Suppressor macrophage (primary cell): ENCODE measurements around the gene FAM98A.
A peak's percentile ranks its signal among the peaks of the same experiment; 100 is the strongest.

Experiments used
- DNase-seq, 4 experiments: peaks; one replicate each; pipeline ENCODE4 v3.0.0-alpha.2; 2020 to 2022

FAM98A gene

GRCh38 chr2:33595385-33595784 is 3.7 kb downstream of the FAM98A start:
- DNase-seq = no peak

- no peak for DNase-seq
These were observed 9.7 kb downstream of the FAM98A start for GRCh38 chr2:33589444-33589843.

- no peak for DNase-seq
These were observed 10.9 kb downstream of the FAM98A start for GRCh38 chr2:33588232-33588631.

GRCh38 chr2:33586766-33587165 is 12.3 kb downstream of the FAM98A start:
- DNase-seq = no peak

GRCh38 chr2:33583194-33583938 is 15.7 kb downstream of the FAM98A start:
- peak; percentile 63 to 83 (median 73) for DNase-seq

- peak; percentile 41 to 65 (median 58) for DNase-seq
These were observed 17.2 kb downstream of the FAM98A start for GRCh38 chr2:33581872-33582271.

GRCh38 chr2:33579227-33579626 is 19.9 kb downstream of the FAM98A start:
- no peak for DNase-seq

GRCh38 chr2:33577668-33578067 is 21.4 kb downstream of the FAM98A start:
- no peak for DNase-seq

GRCh38 chr2:33577084-33577483 is 22.0 kb downstream of the FAM98A start:
- DNase-seq = no peak

GRCh38 chr2:33573657-33574056 is 25.4 kb downstream of the FAM98A start:
- peak; percentile 9 to 37 (median 33) for DNase-seq

- no peak for DNase-seq
These were observed 28.4 kb downstream of the FAM98A start for GRCh38 chr2:33570681-33571080.

- DNase-seq = no peak
These were observed 37.2 kb downstream of the FAM98A start for GRCh38 chr2:33561872-33562271.

GRCh38 chr2:33560017-33560416 is 39.1 kb downstream of the FAM98A start:
- DNase-seq = no peak

GRCh38 chr2:33559328-33559727 is 39.8 kb downstream of the FAM98A start:
- no peak for DNase-seq

- DNase-seq = peak in 2 of 4 experiments; percentile 26 to 43
These were observed 43.4 kb downstream of the FAM98A start for GRCh38 chr2:33555681-33556080.

GRCh38 chr2:33552758-33553461 is 46.2 kb downstream of the FAM98A start:
- peak; percentile 82 to 93 (median 86) for DNase-seq

- DNase-seq = no peak
These were observed 48.9 kb downstream of the FAM98A start for GRCh38 chr2:33550206-33550605.

GRCh38 chr2:33541243-33541642 is 57.9 kb downstream of the FAM98A start:
- DNase-seq = no peak

- no peak for DNase-seq
These were observed 63.7 kb downstream of the FAM98A start for GRCh38 chr2:33535421-33535820.
